Measurements from ENCODE around the gene HIBADH.

DNA sequence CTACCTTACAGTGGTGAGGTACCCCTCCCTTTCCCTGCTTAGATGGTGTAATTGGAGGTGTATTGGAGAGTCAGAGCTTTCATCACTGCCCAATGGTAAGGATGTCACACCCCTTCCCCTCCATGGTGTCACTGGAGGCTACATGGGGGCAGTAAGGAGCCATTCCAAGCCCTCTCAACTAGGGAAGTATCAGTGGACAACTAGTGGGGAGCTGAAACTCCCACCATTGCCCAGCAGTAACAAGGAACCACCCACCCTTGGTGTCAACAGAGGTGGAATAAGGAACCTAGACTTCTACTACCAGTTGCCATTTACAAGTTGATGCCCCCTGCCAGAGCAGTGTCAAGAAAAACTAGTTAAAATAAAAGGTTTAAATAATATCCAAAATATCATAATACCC lies 2.8 kb upstream of the HIBADH start:
- TF ChIP-seq, protein P1, sequence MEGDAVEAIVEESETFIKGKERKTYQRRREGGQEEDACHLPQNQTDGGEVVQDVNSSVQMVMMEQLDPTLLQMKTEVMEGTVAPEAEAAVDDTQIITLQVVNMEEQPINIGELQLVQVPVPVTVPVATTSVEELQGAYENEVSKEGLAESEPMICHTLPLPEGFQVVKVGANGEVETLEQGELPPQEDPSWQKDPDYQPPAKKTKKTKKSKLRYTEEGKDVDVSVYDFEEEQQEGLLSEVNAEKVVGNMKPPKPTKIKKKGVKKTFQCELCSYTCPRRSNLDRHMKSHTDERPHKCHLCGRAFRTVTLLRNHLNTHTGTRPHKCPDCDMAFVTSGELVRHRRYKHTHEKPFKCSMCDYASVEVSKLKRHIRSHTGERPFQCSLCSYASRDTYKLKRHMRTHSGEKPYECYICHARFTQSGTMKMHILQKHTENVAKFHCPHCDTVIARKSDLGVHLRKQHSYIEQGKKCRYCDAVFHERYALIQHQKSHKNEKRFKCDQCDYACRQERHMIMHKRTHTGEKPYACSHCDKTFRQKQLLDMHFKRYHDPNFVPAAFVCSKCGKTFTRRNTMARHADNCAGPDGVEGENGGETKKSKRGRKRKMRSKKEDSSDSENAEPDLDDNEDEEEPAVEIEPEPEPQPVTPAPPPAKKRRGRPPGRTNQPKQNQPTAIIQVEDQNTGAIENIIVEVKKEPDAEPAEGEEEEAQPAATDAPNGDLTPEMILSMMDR (IDR thresholded peaks at IDR 0.05), result no peak
- no peak for TF ChIP-seq POLR2A (IDR thresholded peaks at IDR 0.05)

Data from testis (tissue), 2 donors.